ENCODE measurements around the gene RSPO4.

The RSPO4 gene

GRCh38 chr20:926670-927069 is 75.4 kb downstream of the RSPO4 start:
- no peak for DNase-seq
- WGBS, result 58% methylated on average over 5 of the region's 6 CpGs
- Histone ChIP-seq H2AFZ (ENCODE audit: low read depth, low read length) (no peak overlapping the region), H3K36me3 (ENCODE audit: control insufficient read depth in 1 of 2, insufficient read depth in 2 of 2, low read depth in 1 of 2, low read length in 2 of 2) (no peaks in the 10 kb centered on the region), H2BK12ac (ENCODE audit: low read length in 2 of 2) (no peak overlapping the region), H3K4ac (ENCODE audit: low read depth in 1 of 2, low read length in 2 of 2) (no peak overlapping the region), H2BK120ac (ENCODE audit: low read depth, low read length) (no peak overlapping the region), H3K9me3 (ENCODE audit: control insufficient read depth, low read length) (peaks cover 14% of the 10 kb centered on the region), H3K27ac (ENCODE audit: low read length, poor library complexity, severe bottlenecking) (no peak overlapping the region), H3K18ac (ENCODE audit: low read depth in 1 of 2, low read length in 2 of 2) (no peak overlapping the region), H3K23ac (ENCODE audit: low read length in 2 of 2) (no peak overlapping the region), H4K8ac (ENCODE audit: low read length) (no peak overlapping the region), H3K4me1 (ENCODE audit: control insufficient read depth, insufficient read depth, low read depth, low read length) (no peaks in the 10 kb centered on the region), H3K79me1 (replicated peaks; ENCODE audit: low read length, poor library complexity, severe bottlenecking) (no peaks in the 10 kb centered on the region), H2AK5ac (ENCODE audit: low read length, severe bottlenecking) (no peak overlapping the region), H3K4me3 (ENCODE audit: insufficient read depth in 1 of 2, low read depth in 1 of 2, low read length in 2 of 2) (no peak overlapping the region), H3K14ac (ENCODE audit: low read length in 2 of 2) (no peak overlapping the region), H3K9ac (ENCODE audit: low read length) (no peak overlapping the region), H2BK15ac (ENCODE audit: low read depth, poor library complexity, severe bottlenecking) (no peak overlapping the region), H3K27me3 (ENCODE audit: control insufficient read depth in 1 of 2, insufficient read depth in 1 of 2, low read length in 2 of 2) (peaks cover 0 to 7% of the 10 kb centered on the region in 2 experiments), H2BK5ac (ENCODE audit: low read depth, low read length, poor library complexity, severe bottlenecking) (no peak overlapping the region), H3K4me2 (ENCODE audit: low read length, poor library complexity, severe bottlenecking) (no peak overlapping the region), H4K91ac (ENCODE audit: low read length) (no peak overlapping the region)

GRCh38 chr20:925516-925915 is 76.6 kb downstream of the RSPO4 start:
- no peak overlapping the region for H3K14ac ChIP-seq (ENCODE audit: low read length in 2 of 2)
- no peak overlapping the region for H4K8ac ChIP-seq (ENCODE audit: low read length)
- no peak for DNase-seq
- no peak overlapping the region for H3K18ac ChIP-seq (ENCODE audit: low read depth in 1 of 2, low read length in 2 of 2)
- no peak overlapping the region for H3K9ac ChIP-seq (ENCODE audit: low read length)
- 89% methylated on average over 4 of the region's 9 CpGs for WGBS
- H3K4me1 ChIP-seq (ENCODE audit: control insufficient read depth, insufficient read depth, low read depth, low read length), result no peaks in the 10 kb centered on the region
- no peak overlapping the region for H2BK15ac ChIP-seq (ENCODE audit: low read depth, poor library complexity, severe bottlenecking)
- no peak overlapping the region for H3K4ac ChIP-seq (ENCODE audit: low read depth in 1 of 2, low read length in 2 of 2)
- H3K36me3 ChIP-seq (ENCODE audit: control insufficient read depth in 1 of 2, insufficient read depth in 2 of 2, low read depth in 1 of 2, low read length in 2 of 2), result no peaks in the 10 kb centered on the region
- H3K27ac ChIP-seq (ENCODE audit: low read length, poor library complexity, severe bottlenecking), result no peak overlapping the region
- peaks cover 0 to 7% of the 10 kb centered on the region in 2 experiments for H3K27me3 ChIP-seq (ENCODE audit: control insufficient read depth in 1 of 2, insufficient read depth in 1 of 2, low read length in 2 of 2)
- H4K91ac ChIP-seq (ENCODE audit: low read length), result no peak overlapping the region
- no peak overlapping the region for H2AK5ac ChIP-seq (ENCODE audit: low read length, severe bottlenecking)
- H2BK5ac ChIP-seq (ENCODE audit: low read depth, low read length, poor library complexity, severe bottlenecking), result no peak overlapping the region
- H3K4me2 ChIP-seq (ENCODE audit: low read length, poor library complexity, severe bottlenecking), result no peak overlapping the region
- no peak overlapping the region for H3K4me3 ChIP-seq (ENCODE audit: insufficient read depth in 1 of 2, low read depth in 1 of 2, low read length in 2 of 2)
- H2BK12ac ChIP-seq (ENCODE audit: low read length in 2 of 2), result no peak overlapping the region
- H2BK120ac ChIP-seq (ENCODE audit: low read depth, low read length), result no peak overlapping the region
- H3K79me1 ChIP-seq (replicated peaks; ENCODE audit: low read length, poor library complexity, severe bottlenecking), result no peaks in the 10 kb centered on the region
- H3K23ac ChIP-seq (ENCODE audit: low read length in 2 of 2), result no peak overlapping the region
- H3K9me3 ChIP-seq (ENCODE audit: control insufficient read depth, low read length), result peaks cover 8% of the 10 kb centered on the region
- no peak overlapping the region for H2AFZ ChIP-seq (ENCODE audit: low read depth, low read length)

GRCh38 chr20:924639-925038 is 77.5 kb downstream of the RSPO4 start:
- H3K79me1 ChIP-seq (replicated peaks; ENCODE audit: low read length, poor library complexity, severe bottlenecking), result no peaks in the 10 kb centered on the region

GRCh38 chr20:922781-923180 is 79.3 kb downstream of the RSPO4 start:
- 57% methylated on average over 4 of the region's 4 CpGs for WGBS
- no peak overlapping the region for H3K14ac ChIP-seq (ENCODE audit: low read length in 2 of 2)
- H2BK120ac ChIP-seq (ENCODE audit: low read depth, low read length), result no peak overlapping the region
- H3K23ac ChIP-seq (ENCODE audit: low read length in 2 of 2), result no peak overlapping the region
- H2AK5ac ChIP-seq (ENCODE audit: low read length, severe bottlenecking), result no peak overlapping the region
- H2BK15ac ChIP-seq (ENCODE audit: low read depth, poor library complexity, severe bottlenecking), result no peak overlapping the region
- H3K9ac ChIP-seq (ENCODE audit: low read length), result no peak overlapping the region
- no peaks in the 10 kb centered on the region for H3K36me3 ChIP-seq (ENCODE audit: control insufficient read depth in 1 of 2, insufficient read depth in 2 of 2, low read depth in 1 of 2, low read length in 2 of 2)
- no peak overlapping the region for H3K4ac ChIP-seq (ENCODE audit: low read depth in 1 of 2, low read length in 2 of 2)
- H3K79me1 ChIP-seq (replicated peaks; ENCODE audit: low read length, poor library complexity, severe bottlenecking), result no peaks in the 10 kb centered on the region
- no peak overlapping the region for H4K8ac ChIP-seq (ENCODE audit: low read length)
- H3K4me1 ChIP-seq (ENCODE audit: control insufficient read depth, insufficient read depth, low read depth, low read length), result no peaks in the 10 kb centered on the region
- H3K4me2 ChIP-seq (ENCODE audit: low read length, poor library complexity, severe bottlenecking), result no peak overlapping the region
- H3K4me3 ChIP-seq (ENCODE audit: insufficient read depth in 1 of 2, low read depth in 1 of 2, low read length in 2 of 2), result no peak overlapping the region
- H2AFZ ChIP-seq (ENCODE audit: low read depth, low read length), result no peak overlapping the region
- no peak for DNase-seq
- H2BK12ac ChIP-seq (ENCODE audit: low read length in 2 of 2), result no peak overlapping the region
- peaks cover 4 to 21% of the 10 kb centered on the region in 2 experiments for H3K27me3 ChIP-seq (ENCODE audit: control insufficient read depth in 1 of 2, insufficient read depth in 1 of 2, low read length in 2 of 2)
- H3K27ac ChIP-seq (ENCODE audit: low read length, poor library complexity, severe bottlenecking), result no peak overlapping the region
- no peak overlapping the region for H3K18ac ChIP-seq (ENCODE audit: low read depth in 1 of 2, low read length in 2 of 2)
- H2BK5ac ChIP-seq (ENCODE audit: low read depth, low read length, poor library complexity, severe bottlenecking), result no peak overlapping the region
- H4K91ac ChIP-seq (ENCODE audit: low read length), result no peak overlapping the region
- no peaks in the 10 kb centered on the region for H3K9me3 ChIP-seq (ENCODE audit: control insufficient read depth, low read length)

More at GRCh38 chr20:924639-925038, 77.5 kb downstream of the RSPO4 start:
- no peak overlapping the region for H3K4me2 ChIP-seq (ENCODE audit: low read length, poor library complexity, severe bottlenecking)
- H4K91ac ChIP-seq (ENCODE audit: low read length), result no peak overlapping the region
- DNase-seq, result no peak
- H3K27me3 ChIP-seq (ENCODE audit: control insufficient read depth in 1 of 2, insufficient read depth in 1 of 2, low read length in 2 of 2), result peaks cover 0 to 10% of the 10 kb centered on the region in 2 experiments
- no peak overlapping the region for H2AFZ ChIP-seq (ENCODE audit: low read depth, low read length)
- peaks cover 4% of the 10 kb centered on the region for H3K9me3 ChIP-seq (ENCODE audit: control insufficient read depth, low read length)
- no peak overlapping the region for H3K23ac ChIP-seq (ENCODE audit: low read length in 2 of 2)
- H3K36me3 ChIP-seq (ENCODE audit: control insufficient read depth in 1 of 2, insufficient read depth in 2 of 2, low read depth in 1 of 2, low read length in 2 of 2), result no peaks in the 10 kb centered on the region
- H3K4ac ChIP-seq (ENCODE audit: low read depth in 1 of 2, low read length in 2 of 2), result no peak overlapping the region
- H2BK15ac ChIP-seq (ENCODE audit: low read depth, poor library complexity, severe bottlenecking), result no peak overlapping the region
- no peak overlapping the region for H3K27ac ChIP-seq (ENCODE audit: low read length, poor library complexity, severe bottlenecking)
- no peak overlapping the region for H2BK12ac ChIP-seq (ENCODE audit: low read length in 2 of 2)
- no peak overlapping the region for H2BK5ac ChIP-seq (ENCODE audit: low read depth, low read length, poor library complexity, severe bottlenecking)
- H2BK120ac ChIP-seq (ENCODE audit: low read depth, low read length), result no peak overlapping the region
- no peaks in the 10 kb centered on the region for H3K4me1 ChIP-seq (ENCODE audit: control insufficient read depth, insufficient read depth, low read depth, low read length)
- no peak overlapping the region for H3K4me3 ChIP-seq (ENCODE audit: insufficient read depth in 1 of 2, low read depth in 1 of 2, low read length in 2 of 2)
- H4K8ac ChIP-seq (ENCODE audit: low read length), result no peak overlapping the region
- H3K18ac ChIP-seq (ENCODE audit: low read depth in 1 of 2, low read length in 2 of 2), result no peak overlapping the region
- H3K9ac ChIP-seq (ENCODE audit: low read length), result no peak overlapping the region
- H2AK5ac ChIP-seq (ENCODE audit: low read length, severe bottlenecking), result no peak overlapping the region
- H3K14ac ChIP-seq (ENCODE audit: low read length in 2 of 2), result no peak overlapping the region

All from mesenchymal stem cell (in vitro differentiated cells and primary cell).